ENCODE measurements around the gene SEMA4B. TPM values are rescaled to one million over a fixed set of nuclear protein-coding genes. Genes with fewer than 3 reads are reported as not detected.

The SEMA4B gene
- total RNA-seq, 1 experiment from 2014 or later: 32.5 TPM

DNA sequence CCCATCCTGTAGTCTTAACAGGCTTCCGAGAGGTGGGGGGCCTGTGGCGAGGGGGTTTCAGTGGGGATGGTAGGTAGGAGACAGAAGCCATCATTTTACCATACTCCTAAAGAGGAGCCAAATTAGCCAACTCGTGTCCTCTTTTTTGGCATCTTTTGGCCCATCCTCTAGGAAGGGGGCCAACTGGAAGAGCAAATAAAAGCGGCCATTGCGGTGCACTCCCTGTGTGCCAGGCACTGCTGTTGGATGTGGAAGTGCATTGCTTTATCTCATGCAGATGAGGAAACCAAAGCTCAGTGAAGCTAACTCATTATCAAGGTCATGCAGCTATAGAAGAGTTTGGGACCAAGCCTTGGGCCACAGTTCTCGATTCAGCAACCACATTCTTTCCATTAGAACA, 6.1 kb downstream of the SEMA4B start:
- peaks cover 11 to 22% (median 17%) of the 10 kb centered on the region in 3 experiments; a peak in 6 of 7 replicates for H3K36me3 Mint-ChIP-seq (ENCODE audit: insufficient read depth in 1 of 3, low read depth in 3 of 3)
- peaks cover 3% of the 10 kb centered on the region; the same call in 1 of the 2 replicates for H3K79me2 ChIP-seq (ENCODE audit: insufficient read depth, low read length)
- no peak overlapping the region for H2BK5ac ChIP-seq (ENCODE audit: insufficient read length, low read length)
- no peak overlapping the region for H3K9ac ChIP-seq (ENCODE audit: extremely low read depth, insufficient read length, low read length)
- DNase-seq: no peak
- no peak overlapping the region for H3K18ac ChIP-seq (ENCODE audit: insufficient read length, low read depth, low read length)
- H2BK12ac ChIP-seq (ENCODE audit: insufficient read length, low read depth, low read length): no peak overlapping the region
- no peak overlapping the region; a peak in 1 of 7 replicates for H3K27ac Mint-ChIP-seq
- no peaks in the 10 kb centered on the region for H4K20me1 ChIP-seq (ENCODE audit: control insufficient read depth, insufficient read depth, insufficient read length)
- TF ChIP-seq, protein P1, sequence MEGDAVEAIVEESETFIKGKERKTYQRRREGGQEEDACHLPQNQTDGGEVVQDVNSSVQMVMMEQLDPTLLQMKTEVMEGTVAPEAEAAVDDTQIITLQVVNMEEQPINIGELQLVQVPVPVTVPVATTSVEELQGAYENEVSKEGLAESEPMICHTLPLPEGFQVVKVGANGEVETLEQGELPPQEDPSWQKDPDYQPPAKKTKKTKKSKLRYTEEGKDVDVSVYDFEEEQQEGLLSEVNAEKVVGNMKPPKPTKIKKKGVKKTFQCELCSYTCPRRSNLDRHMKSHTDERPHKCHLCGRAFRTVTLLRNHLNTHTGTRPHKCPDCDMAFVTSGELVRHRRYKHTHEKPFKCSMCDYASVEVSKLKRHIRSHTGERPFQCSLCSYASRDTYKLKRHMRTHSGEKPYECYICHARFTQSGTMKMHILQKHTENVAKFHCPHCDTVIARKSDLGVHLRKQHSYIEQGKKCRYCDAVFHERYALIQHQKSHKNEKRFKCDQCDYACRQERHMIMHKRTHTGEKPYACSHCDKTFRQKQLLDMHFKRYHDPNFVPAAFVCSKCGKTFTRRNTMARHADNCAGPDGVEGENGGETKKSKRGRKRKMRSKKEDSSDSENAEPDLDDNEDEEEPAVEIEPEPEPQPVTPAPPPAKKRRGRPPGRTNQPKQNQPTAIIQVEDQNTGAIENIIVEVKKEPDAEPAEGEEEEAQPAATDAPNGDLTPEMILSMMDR (conservative IDR thresholded peaks at IDR 0.05): no peak
- WGBS (ENCODE audit: extremely low coverage, insufficient read length, low lambda C conversion rate): no CpG with 5 or more reads among the region's 6 CpGs
- no peak overlapping the region for H3K23ac ChIP-seq (ENCODE audit: insufficient read length, low read depth, low read length)
- no peak overlapping the region for H2BK20ac ChIP-seq (ENCODE audit: low read depth, low read length, poor library complexity, severe bottlenecking)
- H3K4me3 Mint-ChIP-seq: no peak overlapping the region
- H3K4ac ChIP-seq (ENCODE audit: low read depth, low read length): no peak overlapping the region
- H3K14ac ChIP-seq (ENCODE audit: insufficient read depth, low read length): no peak overlapping the region; the same call in 1 of the 2 replicates
- no peak overlapping the region for H4K8ac ChIP-seq (replicated peaks; ENCODE audit: insufficient read length, low read depth, low read length)
- H4K91ac ChIP-seq (ENCODE audit: insufficient read length, low read depth, low read length): no peak overlapping the region
- peaks cover 17 to 18% of the 10 kb centered on the region in 2 experiments for H3K4me1 Mint-ChIP-seq
- H3K4me2 ChIP-seq (ENCODE audit: insufficient read depth, insufficient read length, low read length): no peak overlapping the region
- H4K5ac ChIP-seq (ENCODE audit: insufficient read length, low read depth, low read length): no peak overlapping the region
- H3K79me1 ChIP-seq (ENCODE audit: insufficient read depth, low read depth, low read length, poor library complexity, severe bottlenecking): peaks cover 13% of the 10 kb centered on the region
- no peaks in the 10 kb centered on the region for H3K27me3 Mint-ChIP-seq (ENCODE audit: low read depth)
- H2BK15ac ChIP-seq (ENCODE audit: low read depth, low read length): no peak overlapping the region
- H3K56ac ChIP-seq (ENCODE audit: insufficient read length, low read depth, low read length): no peak overlapping the region
- H3K9me3 ChIP-seq (ENCODE audit: control insufficient read depth, low read depth, low read length): no peaks in the 10 kb centered on the region
- H3K27ac ChIP-seq (ENCODE audit: insufficient read length, low read depth, low read length): no peak overlapping the region
- H2AFZ ChIP-seq (ENCODE audit: low read length): no peak overlapping the region
- no peak overlapping the region for H2BK120ac ChIP-seq (ENCODE audit: low read depth, low read length, poor library complexity, severe bottlenecking)
- no peaks in the 10 kb centered on the region for H3K9me3 Mint-ChIP-seq
- H2AK5ac ChIP-seq (ENCODE audit: insufficient read length, low read length): no peak overlapping the region
- peaks cover 7% of the 10 kb centered on the region for H3K23me2 ChIP-seq (ENCODE audit: insufficient read length, low read depth, low read length, poor library complexity, severe bottlenecking)
- no peak overlapping the region for H3T11ph ChIP-seq (ENCODE audit: low read length)
- H3K27me3 ChIP-seq (ENCODE audit: insufficient read depth, low read length): no peaks in the 10 kb centered on the region; the same call in 1 of the 2 replicates
- peaks cover 6% of the 10 kb centered on the region; the same call in 1 of the 2 replicates for H3K4me1 ChIP-seq (ENCODE audit: insufficient read depth, low read length)

Data from H9 (cell line).